ENCODE results near the gene MTHFD1L. TPM values are rescaled to one million over a fixed set of nuclear protein-coding genes. Genes with fewer than 3 reads are reported as not detected.

The MTHFD1L gene
- total and polyA plus RNA-seq, 2 of the 8 experiments (the other 6 are each of a cell fraction or from before 2014, with no cell fraction given) = 29.2 to 105 TPM

- Histone ChIP-seq H2AFZ (ENCODE audit: low read length) (no peak overlapping the region), H3K79me2 (ENCODE audit: control insufficient read depth in 1 of 2, insufficient read depth in 2 of 2, low read length in 2 of 2) (no peaks in the 10 kb centered on the region), H4K5ac (ENCODE audit: insufficient read length, low read depth, low read length) (no peak overlapping the region), H3K27me3 (replicated peaks in 1 of 4; ENCODE audit: control insufficient read depth in 3 of 4, extremely low read depth in 1 of 4, insufficient read depth in 3 of 4, low read length in 3 of 4) (no peaks in the 10 kb centered on the region), H4K91ac (replicated peaks; ENCODE audit: insufficient read length, low read length) (no peak overlapping the region), H2BK120ac (replicated peaks; ENCODE audit: low read depth, low read length) (no peak overlapping the region), H3K4me2 (ENCODE audit: insufficient read depth in 1 of 2, low read depth in 2 of 2, low read length in 2 of 2) (no peak overlapping the region), H3K9me3 (ENCODE audit: insufficient read depth in 2 of 2, low read depth in 1 of 2, low read length in 1 of 2) (peaks cover 0 to 2% of the 10 kb centered on the region in 2 experiments; a peak in 1 of 4 replicates), H3K27ac (ENCODE audit: low read depth, low read length) (no peak overlapping the region), H3K4ac (replicated peaks; ENCODE audit: insufficient read length, low read depth, low read length) (no peak overlapping the region), H4K8ac (ENCODE audit: extremely low read depth, insufficient read depth, low read length) (no peak overlapping the region), H3K56ac (replicated peaks; ENCODE audit: insufficient read length, low read depth, low read length) (no peak overlapping the region), H2AK5ac (ENCODE audit: low read depth, low read length) (no peak overlapping the region), H3K4me3 (ENCODE audit: extremely low read depth in 1 of 4, insufficient read depth in 2 of 4, low read depth in 3 of 4, low read length in 4 of 4) (no peak overlapping the region), H3K79me1 (ENCODE audit: low read depth, low read length) (no peaks in the 10 kb centered on the region), H2BK12ac (ENCODE audit: low read depth, low read length) (no peak overlapping the region), H2BK15ac (ENCODE audit: low read length) (no peak overlapping the region), H3K9ac (replicated peaks in 1 of 4; ENCODE audit: extremely low read depth in 1 of 4, low read depth in 3 of 4, low read length in 3 of 4) (no peak overlapping the region), H2BK20ac (ENCODE audit: low read length) (no peak overlapping the region), H4K20me1 (replicated peaks in 1 of 2; ENCODE audit: control insufficient read depth in 1 of 2, insufficient read depth in 2 of 2, low read length in 2 of 2) (no peaks in the 10 kb centered on the region), H3K14ac (ENCODE audit: insufficient read length) (no peak overlapping the region), H3K18ac (ENCODE audit: extremely low read depth, low read length) (no peak overlapping the region), H3K36me3 (ENCODE audit: control insufficient read depth in 2 of 4, insufficient read depth in 4 of 4, low read length in 3 of 4) (peaks cover 0 to 8% (median 0%) of the 10 kb centered on the region in 4 experiments; a peak in 2 of 8 replicates), H3K4me1 (replicated peaks in 1 of 4; ENCODE audit: control insufficient read depth in 3 of 4, insufficient read depth in 4 of 4, low read length in 3 of 4) (no peaks in the 10 kb centered on the region), H3K23ac (ENCODE audit: insufficient read length) (no peak overlapping the region), H2BK5ac (ENCODE audit: low read depth, low read length) (no peak overlapping the region), H3K23me2 (ENCODE audit: low read depth, low read length) (no peaks in the 10 kb centered on the region)
- WGBS, 2 experiments (ENCODE audit: extremely low coverage in 1 of 2, insufficient coverage in 1 of 2, insufficient read length in 1 of 2, insufficient replicate concordance in 2 of 2, low coverage in 1 of 2, low lambda C conversion rate in 2 of 2, missing lambda C conversion rate in 1 of 2) = 90% methylated on average over 8 of the region's 8 CpGs; no CpG with 5 or more reads in 1 of the 2 experiments
- ChIA-PET CTCF (ENCODE audit: partially characterized antibody) (interaction anchor here (0.9 to 1.2 kb wide), 2 partner anchors 11 to 264 kb away, joined by 3 read pairs; no protein-coding TSS in a partner anchor), POLR2A (ENCODE audit: partially characterized antibody) (no interaction called here)
- no peak for FAIRE-seq
- no peak for DNase-seq (ENCODE audit: low read depth in 1 of 2, low spot score in 2 of 2)
Measured at GRCh38 chr6:151071295-151071694, 205.8 kb downstream of the MTHFD1L start.

Measured in H1 (cell line).